Measurements from ENCODE around the gene FBXO9.

GRCh38 chr6:53065266-53066076, at the start of gene FBXO9:
- TF ChIP-seq TAF1 (IDR thresholded peaks at IDR 0.05; ENCODE audit: borderline replicate concordance, insufficient read depth, low read length) = no peak
- TF ChIP-seq FOXP2 (optimal IDR thresholded peaks at IDR 0.05; ENCODE audit: borderline replicate concordance, extremely low read depth, extremely low read length, insufficient read depth) = no peak
- no peak for TF ChIP-seq REST (IDR thresholded peaks at IDR 0.05; ENCODE audit: insufficient read depth in 1 of 2, low read depth in 2 of 2, low read length in 2 of 2)
- TF ChIP-seq POLR2AphosphoS5 (IDR thresholded peaks at IDR 0.05; ENCODE audit: low read depth, low read length) = peak; percentile 74
- no peak for TF ChIP-seq SIN3A (IDR thresholded peaks at IDR 0.05; ENCODE audit: borderline replicate concordance, insufficient read depth, low read length)

Data from PFSK-1 (cell line).